HCEC 1CT (cell line): ENCODE data around the gene MAP6.

Experiments
- DNase-seq: peaks from one replicate; pipeline ENCODE4 v3.0.0-alpha.2; 2017

Gene MAP6

DNA sequence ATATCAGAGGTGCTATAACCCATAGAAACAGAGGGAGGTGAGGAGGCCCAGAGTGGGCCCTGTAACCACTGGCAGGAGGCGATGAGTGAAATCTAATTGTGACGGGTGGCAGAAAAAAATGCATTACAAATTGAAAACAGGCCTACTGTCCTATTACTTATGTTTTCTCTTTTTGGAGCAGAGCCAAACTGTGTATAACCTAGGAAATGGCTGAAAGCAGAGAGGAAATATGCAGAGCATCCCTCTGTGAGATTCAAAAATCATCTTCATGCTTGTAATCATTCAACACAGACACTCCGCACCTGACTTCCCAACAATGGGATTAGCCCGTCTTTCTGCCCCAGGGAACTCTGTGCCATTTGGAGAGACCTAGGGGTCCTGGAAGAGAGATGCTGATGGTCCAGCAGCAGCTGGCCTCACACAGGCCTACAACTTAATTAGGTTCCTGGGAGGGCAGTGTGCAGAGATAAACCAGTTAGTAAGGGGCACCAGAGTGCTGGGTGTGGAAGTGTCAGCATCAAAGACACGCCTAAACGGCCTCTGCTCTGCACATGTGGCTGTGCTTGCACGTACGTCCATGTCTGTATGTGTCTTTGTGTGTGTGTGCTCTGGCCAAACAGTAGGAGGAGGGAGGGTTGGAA is 41.8 kb downstream of the MAP6 start:
- DNase-seq, result peak; percentile 18

DNA sequence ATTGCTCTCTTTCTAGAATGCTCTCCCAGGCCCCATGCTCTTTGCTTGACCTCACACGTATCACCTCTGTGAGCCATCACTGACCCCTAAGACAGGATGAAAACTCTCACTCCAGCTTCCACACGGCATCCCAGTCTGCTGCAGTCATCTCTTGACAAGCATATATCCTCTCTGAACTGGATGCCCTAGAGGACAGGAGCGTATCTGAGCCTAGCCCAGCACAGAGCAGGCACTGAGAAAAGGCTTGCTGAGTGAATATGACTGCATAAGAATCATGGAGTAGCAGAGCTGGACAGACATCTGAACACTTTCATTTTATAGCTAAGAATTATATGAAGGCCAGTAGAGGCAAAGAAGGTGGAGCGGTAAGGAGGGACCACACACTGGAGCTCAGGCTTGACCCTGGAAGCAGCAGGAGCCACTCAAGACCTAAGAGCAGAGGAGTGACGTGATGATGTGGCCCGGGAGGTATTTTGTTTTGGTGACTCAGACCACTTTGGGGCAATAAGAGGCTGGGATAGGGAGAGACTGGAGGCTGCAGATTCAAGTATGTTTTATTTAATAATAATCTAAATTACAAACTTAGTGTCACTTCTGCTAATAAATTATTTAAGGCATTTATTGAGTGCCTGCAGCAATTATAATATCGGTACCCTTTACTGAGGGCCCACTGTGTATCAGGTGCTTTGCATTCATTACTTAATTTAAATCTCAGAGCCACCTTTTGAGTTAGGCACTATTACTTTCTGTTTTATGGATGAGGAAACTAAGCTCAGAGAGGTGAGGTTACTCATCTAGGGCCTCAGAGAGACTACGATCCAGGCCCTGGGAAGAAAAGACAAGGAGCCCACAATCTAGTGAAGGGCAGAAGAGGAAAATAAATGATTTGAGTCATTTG is 42.6 kb downstream of the MAP6 start:
- DNase-seq, result peak; percentile 85

DNA sequence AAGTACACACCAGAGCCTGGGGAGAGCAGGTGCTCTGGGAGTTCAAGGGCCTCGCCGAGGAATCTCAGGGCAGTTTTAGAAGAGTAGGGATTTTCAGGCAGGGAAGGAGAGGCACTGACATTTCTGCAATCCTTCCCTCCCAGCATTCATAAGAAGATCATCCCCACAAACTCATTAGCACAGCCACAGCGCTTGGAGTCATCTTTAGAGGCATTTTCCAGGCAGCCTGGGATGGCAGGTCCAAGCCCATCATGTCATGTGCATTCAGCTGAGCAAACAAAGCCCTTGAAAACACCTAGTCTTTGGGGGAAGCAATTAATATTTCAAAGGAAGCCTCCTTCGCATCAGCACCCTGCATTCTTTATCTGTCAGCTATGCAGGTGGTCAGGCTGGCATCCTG is 43.8 kb downstream of the MAP6 start:
- no peak for DNase-seq

DNA sequence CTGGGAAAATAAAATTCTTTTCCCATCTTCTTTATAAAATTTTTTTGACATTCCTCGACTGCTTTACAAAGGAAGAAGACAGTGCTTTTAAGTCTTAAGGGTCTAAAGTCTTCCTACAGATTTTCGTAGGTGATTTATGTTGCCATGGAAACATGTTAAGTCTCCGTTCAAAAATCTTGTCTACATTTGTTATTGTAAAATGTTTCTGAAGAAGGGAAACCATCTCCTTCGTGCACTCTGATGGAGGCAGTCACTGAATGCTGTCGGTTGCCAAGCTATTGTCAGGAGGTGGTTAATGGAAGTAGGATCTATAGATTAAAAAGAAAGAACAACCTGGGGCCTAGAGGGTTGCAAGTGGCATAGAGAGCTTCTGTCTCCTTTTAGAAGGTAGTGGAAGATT is 52.6 kb downstream of the MAP6 start:
- DNase-seq, result no peak

DNA sequence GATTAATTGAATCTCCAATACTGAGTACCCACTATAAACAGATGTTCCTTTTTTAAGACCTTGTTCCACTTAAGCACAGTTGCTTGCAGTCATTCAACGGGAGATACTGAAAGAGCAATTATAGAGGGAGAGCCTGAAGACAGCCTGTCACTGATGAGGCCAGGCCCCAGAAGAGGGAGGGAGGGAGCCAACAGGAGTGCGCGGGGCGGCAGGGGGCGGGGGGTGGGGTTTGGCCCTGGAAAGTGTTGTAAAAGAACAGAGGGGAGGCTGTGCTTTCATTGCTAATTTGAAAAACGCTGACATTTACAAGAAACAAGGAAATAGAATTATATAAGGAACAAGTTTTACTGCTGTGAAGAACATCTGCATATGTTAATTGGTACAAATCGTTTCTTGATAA is 53.1 kb downstream of the MAP6 start:
- DNase-seq, result no peak

DNA sequence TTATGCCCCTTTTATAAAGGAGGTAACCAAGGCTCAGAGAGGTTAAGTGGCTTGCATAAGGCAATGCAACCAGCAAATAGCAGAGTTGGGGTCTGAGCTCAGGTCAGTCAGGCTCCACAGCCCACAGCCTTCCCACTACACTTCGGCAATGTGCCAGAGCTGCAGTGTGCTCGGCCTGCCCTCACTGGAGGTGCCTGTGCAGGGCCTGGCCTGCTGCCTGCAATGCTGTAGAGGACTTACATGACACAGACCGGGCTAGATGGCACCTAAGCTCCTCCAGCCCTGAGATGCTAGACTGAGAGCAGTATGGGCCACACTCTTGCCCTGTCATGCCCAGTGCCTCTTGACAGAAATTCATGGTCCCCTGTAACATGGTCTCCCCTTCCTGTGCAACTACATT is 57.0 kb downstream of the MAP6 start:
- no peak for DNase-seq

DNA sequence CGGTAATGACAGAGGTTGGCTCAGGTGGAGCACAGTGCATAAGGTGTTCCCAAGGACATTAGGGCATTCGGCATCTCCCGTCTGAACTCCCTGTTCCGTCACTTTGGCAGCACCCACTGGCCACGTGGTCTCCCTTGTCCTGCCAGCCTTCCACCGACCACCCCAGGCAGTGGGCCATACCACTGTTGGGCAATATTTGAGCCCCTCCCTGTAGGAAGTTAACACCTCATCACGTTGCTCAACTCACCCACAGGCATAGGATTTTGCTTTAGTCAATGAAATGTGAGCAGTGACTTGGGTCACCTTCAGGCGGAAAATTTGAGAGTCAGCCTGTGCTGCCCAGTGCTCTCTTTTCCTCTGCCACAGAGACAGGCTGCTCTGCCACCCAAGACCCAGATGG is 62.7 kb downstream of the MAP6 start:
- DNase-seq, result no peak

DNA sequence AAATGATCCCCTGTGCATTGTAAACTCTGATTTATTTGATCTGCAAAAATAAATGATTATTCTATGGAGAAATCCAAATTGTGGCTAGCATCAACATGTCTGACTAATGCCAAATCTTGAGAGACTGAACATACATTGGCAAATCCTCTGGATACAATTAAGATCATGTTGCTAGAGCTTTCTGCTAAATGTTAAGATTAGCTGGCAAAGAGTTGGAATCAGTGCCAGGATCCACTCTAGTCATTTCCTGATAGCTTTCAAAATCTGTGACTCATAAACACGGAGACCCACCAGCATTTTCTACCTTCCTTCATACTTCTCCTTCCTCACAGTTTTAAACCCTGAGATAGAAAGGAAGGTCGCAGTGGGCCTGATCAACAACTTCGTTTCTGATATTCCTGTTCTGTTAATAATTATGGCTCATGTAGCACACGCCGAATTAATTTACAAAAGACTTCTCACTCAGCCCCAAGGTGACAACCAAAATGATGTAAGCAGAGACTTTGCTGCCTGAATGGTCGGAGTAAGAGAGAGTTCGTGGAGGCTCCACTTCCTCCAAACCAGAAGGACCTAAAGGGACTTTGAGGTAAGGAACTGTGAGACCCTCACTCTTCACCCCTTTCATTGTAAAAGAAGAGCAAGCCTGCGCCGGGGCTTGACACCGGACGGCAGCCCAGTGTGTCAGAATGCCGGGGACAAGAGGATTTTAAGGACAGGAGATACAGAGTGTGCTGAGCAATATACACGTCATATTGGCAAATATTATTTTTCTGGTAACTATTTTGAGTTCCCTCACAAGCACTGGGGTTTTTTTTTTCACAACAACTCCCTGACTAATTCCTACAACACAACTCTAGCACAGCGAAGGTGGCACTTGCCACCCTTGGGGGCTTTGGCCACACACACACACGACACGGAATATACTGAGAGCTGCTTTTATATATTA is 64.8 kb downstream of the MAP6 start:
- DNase-seq, result peak; percentile 88

DNA sequence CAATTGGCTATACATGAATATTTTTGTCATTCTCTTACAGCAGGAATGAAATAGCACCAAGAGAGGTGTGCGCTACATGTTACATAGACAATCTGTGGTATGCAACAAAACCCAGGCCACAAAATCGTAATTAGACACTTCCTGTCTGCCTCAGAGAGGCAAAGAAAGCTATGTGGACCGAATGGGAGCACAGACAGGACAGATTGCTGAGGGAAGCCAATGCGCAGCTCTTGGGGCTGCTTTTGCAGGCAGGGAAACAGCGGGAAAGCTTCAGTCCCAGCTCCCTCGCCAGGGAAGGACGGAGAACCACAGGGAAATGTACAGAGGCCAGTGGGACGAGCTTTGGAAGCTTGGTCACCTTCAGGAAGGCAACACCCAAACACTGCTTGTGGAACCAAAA is 65.9 kb downstream of the MAP6 start:
- DNase-seq, result no peak

DNA sequence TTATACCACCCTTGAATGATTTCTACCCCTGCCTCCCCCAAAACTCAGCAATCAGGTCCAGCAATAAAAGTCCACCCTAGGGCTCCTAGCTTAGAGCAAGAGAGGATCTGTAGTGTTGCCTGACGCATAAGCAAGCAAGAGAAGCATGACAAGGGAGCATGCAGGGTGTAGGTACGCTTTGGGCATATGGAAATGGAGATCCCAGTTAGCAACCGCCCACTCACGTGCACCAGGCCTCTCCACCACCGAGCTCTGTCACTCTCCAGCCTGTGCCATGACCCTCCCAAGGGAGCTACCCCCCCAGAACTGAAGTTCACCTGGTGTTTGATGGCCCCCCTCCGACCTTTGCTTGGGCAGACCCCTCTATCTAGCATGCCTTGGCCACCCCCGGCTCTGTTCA is 67.3 kb downstream of the MAP6 start:
- no peak for DNase-seq

DNA sequence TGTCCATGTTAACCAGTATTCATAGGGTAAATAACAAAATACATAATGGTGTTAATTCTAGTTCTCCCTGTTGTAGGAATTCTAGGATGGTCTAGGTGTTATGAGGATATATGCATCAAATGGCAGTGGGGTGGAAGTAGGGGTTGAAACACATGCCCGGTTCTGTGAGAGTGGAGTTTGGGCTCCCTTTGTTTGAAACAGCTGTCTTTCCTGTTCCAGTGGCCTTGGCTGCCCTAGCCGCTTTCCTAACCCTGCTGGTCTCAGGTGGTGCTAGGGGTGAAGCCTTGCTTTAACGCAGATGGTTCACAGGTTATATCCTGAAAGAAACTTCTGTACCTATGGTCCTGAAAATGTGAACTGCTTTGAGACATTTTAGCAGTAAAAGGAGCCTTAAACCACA is 68.5 kb downstream of the MAP6 start:
- no peak for DNase-seq

DNA sequence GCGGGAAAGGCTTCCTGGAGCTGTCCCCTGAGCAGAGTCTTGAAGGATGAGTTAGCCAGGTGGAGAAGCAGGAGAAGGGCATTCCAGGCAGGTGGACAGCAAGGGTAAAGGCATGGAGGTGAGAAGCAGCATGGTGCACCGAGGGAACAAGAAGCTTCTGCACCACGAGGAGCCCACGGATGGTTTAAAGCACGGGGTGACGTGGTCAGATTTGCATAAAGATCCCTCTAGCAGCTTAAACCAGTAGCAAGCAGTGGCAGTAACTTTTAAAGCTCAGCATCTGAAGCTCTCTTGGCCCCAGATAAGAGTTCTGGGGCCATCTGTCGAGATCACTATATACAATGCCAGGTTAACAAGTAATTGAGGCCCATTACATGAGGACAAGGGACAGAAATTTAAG is 69.9 kb downstream of the MAP6 start:
- DNase-seq, result no peak

DNA sequence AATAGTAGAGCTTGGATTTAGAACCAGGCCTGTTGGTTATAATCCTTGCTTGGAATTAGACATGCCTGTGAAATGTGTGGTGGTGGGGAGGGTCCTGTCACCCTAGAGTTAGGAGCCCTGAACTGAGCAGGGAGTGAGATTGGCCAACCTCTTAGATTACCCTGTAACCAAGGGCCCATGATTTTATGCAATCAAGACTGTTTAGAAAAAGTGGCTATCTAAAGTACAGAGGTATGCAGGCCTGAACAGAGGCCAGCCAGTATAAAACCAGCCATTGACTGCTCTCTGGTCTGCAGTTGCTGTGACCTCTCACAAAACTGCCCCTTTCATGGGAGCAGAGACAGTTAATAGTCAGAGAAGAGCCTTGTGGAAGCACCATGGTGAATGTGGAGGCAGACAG is 70.6 kb downstream of the MAP6 start:
- no peak for DNase-seq

DNA sequence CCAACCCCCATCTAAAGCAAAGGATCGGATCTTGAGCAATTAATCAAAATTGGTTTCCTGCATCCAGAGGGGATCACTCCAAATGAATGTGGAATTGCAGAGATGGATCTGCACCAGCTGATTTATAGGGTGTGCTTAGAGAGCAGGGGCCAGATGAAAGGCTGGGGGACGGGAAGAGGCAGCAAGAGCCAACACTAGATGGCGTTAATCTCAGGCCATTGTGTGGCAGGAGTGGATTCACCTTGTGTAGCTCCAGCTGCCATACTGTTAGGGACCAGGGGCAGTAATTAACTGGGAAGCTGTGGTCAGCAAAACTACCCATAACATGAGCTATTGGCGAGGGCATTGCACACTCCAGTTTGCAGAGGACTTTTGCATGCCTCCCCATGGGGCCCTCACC is 71.2 kb downstream of the MAP6 start:
- no peak for DNase-seq

DNA sequence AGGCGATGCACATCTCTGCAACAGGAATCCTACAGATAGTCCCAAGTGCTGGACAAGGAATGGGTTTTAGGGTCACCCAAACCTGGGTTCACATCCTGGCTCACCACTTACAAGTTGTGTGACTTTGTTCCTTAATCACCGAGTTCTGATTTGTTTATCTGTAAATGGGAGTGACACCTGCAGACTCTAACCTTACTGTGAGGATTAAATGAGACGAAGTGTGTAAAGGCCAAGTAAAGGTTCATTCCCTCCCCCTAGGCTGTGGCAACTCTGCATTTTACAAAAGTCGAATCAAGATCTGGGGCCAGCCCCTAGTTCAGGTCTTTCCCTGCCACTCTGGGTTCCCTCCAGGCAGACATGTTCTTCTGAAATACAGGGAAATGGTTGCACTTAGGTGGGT is 71.9 kb downstream of the MAP6 start:
- no peak for DNase-seq

DNA sequence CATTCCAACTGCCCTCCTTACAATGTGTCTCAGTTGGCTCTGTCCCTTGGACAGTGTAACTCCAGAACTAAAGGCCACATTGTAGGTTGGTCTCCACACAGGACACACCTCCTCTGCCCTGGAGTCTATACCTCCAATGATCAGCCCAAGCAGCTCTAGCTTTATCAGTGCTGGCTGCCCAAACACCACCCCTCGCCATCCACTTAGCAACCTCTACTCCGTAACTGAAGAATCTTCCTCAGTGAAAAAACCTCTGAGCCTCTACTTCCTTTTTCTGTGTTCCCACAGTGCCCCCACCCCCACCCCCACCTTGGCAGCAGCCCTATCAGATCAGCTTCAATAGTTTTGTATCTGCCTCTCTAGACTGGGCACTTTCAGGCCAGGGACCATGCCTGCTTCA is 73.4 kb downstream of the MAP6 start:
- DNase-seq, result no peak

DNA sequence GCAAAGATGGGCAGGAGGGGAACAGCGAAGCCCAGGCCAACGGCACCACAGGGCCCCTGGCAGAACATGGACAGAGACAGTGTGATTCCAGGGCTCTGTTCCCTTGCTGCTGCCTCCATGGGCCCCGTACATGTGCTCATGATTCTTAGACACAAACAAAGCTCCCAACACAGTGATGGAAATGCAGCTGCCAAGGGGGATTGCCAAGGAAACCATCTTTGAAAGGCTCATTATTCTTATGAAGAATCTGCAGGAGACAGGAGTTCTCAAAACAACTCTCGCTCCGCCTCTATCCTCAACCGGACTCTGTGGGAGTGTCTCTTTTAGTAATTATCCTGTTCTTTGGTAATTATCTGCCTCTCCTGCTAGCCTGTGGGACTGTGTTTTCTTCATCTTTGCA is 74.6 kb downstream of the MAP6 start:
- DNase-seq, result no peak

DNA sequence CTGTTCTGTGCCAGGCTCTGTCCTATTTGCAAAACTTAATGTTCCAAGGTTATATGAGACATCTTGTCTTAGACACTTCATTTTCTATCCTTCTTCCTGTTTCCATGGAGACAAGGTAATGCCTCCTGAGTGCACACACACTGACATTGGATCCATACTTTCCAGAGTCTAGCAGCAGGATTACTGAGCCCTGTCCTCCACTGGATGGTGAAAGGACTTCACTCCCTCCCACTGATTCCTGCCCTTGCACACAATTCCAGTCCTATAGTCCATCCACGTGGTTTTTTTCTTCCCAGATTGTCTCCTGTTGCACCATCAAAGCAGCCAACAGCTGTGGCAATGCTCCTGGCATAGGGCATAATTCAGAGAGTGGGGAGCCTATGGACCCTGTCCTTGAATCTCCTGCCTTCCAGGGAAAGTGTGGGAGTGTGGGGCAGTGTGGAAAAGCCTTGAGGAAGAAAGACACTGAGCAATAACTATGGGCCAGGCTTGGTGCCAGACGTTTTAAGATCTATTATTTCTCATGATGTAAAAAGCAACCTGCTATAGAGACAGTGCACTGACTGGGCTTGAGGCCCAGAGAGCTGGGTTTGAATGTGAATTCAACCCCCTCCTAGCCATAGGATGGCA is 75.4 kb downstream of the MAP6 start:
- no peak for DNase-seq

DNA sequence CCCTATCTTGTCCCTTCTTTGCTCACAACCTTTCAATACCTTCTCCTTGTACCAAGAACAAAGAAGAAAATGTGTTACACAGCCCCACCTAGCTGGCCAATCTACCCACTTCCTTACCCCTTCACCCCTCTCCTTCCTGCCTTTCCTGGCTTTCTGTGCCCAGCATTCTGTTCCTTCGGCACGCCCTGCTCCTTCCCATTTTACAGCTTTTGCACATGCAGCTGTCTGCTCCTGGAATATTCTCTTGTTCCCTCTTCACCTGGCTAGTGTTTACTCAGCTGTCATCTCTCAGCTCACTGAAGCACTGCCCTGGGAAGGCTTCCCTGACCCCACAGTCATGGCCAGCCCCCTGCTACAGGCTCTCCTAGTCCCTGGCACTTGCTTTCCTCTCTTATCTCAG is 76.1 kb downstream of the MAP6 start:
- no peak for DNase-seq

DNA sequence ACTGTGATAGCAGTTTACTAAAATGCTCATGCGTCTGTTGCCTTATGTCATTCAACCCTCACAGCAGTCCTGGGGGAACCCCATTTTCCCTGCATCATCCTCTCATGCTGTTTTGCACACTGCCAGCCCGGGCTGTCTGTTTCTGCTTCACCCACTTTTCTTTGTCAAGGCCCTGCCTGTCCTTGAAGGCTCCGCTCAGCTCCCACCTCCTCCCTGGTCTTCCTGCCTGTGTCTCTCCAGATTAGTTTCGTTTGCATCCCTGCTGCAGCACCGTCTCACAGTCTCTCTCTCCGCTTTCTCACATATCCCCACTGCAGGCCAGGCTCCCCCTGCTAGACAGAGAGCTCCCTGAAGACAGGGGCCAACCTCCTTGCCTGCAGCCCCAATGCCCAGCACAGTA is 76.9 kb downstream of the MAP6 start:
- DNase-seq, result no peak

DNA sequence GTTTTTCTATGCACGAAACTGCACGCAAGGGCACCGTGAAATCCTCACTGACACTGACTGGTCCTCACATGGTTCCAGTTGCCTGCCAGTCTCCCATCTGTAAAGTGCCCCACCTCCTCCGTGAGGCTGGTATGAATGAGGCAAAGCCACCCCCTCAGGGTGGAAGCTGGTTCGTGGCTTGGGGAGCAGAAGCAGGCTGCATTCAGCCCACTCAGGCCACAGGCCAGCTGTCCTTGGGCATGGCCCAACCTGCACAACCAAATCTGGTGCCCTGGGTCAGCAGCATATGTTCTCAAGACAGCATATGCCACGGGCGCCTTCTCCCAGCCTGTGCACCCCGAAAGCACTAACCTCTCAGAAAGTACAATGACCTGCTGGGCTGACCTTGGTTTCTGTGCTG is 77.5 kb downstream of the MAP6 start:
- DNase-seq, result no peak

DNA sequence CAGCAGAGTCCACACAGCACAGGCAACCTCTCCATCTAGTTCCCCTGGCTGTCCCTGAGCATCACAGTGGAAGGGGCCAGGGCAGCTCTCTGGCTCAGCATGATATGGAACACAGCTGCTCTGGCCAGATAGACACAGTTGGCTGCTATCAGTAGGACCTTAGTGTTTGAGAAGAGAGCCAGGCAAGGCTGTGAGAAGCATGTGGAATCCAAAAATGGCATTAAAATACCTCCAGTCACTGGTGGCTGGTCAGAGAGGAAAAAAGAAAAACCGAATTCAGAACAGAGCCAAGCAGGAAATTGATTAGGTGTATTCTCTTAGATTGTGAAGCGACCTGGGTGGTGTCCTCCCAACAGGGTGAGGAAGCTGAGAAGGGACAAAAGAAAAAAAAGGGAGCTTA is 78.9 kb downstream of the MAP6 start:
- no peak for DNase-seq

DNA sequence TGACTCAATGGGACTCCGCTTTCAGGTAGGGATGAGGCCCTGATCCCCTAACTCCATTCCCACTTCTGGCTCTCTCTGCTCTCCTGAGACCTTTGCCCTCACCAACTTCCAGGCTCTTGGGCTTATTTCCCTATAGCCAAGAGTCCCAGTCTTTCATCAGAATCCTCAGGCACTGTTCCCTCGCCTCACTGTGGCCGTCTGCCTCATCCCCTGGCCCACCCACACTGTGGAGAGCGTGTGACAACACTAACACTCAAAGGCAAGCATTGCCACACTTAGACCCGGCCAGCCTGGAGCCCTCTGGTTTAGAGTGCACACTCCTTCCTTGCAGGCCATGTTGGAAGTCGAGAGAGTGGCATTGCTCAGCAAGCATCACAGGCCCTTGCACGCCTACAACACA is 79.8 kb downstream of the MAP6 start:
- DNase-seq, result no peak
